ENCODE measurements around the gene RASL10B.

The RASL10B gene

GRCh38 chr17:35725802-35726126 is 5.7 kb upstream of the RASL10B start:
- peak; percentile 50 for ATAC-seq
- TF ChIP-seq ZFP3 (CRISPR knock-in tag; IDR thresholded peaks at IDR 0.05) (no peak), GLIS3 (CRISPR knock-in tag; IDR thresholded peaks at IDR 0.05) (no peak), ZNF70 (CRISPR knock-in tag; IDR thresholded peaks at IDR 0.05) (no peak)

- TF ChIP-seq ZFP30 (CRISPR knock-in tag; IDR thresholded peaks at IDR 0.05): no peak
- peak; percentile 47; the same call in 1 of the 2 replicates for TF ChIP-seq ZFP3 (CRISPR knock-in tag; IDR thresholded peaks at IDR 0.05)
- TF ChIP-seq, protein P1, sequence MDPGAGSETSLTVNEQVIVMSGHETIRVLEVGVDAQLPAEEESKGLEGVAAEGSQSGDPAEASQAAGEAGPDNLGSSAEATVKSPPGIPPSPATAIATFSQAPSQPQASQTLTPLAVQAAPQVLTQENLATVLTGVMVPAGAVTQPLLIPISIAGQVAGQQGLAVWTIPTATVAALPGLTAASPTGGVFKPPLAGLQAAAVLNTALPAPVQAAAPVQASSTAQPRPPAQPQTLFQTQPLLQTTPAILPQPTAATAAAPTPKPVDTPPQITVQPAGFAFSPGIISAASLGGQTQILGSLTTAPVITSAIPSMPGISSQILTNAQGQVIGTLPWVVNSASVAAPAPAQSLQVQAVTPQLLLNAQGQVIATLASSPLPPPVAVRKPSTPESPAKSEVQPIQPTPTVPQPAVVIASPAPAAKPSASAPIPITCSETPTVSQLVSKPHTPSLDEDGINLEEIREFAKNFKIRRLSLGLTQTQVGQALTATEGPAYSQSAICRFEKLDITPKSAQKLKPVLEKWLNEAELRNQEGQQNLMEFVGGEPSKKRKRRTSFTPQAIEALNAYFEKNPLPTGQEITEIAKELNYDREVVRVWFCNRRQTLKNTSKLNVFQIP (CRISPR knock-in tag; IDR thresholded peaks at IDR 0.05; ENCODE audit: borderline replicate concordance, low read depth): no peak
- no peak for TF ChIP-seq SNAI2 (CRISPR knock-in tag; IDR thresholded peaks at IDR 0.05)
- TF ChIP-seq TOX (CRISPR knock-in tag; IDR thresholded peaks at IDR 0.05; ENCODE audit: borderline replicate concordance): no peak
- 0 out of 2 replicates have a peak, but pooled peaks have one; percentile 47 for TF ChIP-seq CSDC2 (CRISPR knock-in tag; IDR thresholded peaks at IDR 0.05)
- TF ChIP-seq, protein P2, sequence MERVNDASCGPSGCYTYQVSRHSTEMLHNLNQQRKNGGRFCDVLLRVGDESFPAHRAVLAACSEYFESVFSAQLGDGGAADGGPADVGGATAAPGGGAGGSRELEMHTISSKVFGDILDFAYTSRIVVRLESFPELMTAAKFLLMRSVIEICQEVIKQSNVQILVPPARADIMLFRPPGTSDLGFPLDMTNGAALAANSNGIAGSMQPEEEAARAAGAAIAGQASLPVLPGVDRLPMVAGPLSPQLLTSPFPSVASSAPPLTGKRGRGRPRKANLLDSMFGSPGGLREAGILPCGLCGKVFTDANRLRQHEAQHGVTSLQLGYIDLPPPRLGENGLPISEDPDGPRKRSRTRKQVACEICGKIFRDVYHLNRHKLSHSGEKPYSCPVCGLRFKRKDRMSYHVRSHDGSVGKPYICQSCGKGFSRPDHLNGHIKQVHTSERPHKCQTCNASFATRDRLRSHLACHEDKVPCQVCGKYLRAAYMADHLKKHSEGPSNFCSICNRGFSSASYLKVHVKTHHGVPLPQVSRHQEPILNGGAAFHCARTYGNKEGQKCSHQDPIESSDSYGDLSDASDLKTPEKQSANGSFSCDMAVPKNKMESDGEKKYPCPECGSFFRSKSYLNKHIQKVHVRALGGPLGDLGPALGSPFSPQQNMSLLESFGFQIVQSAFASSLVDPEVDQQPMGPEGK (CRISPR knock-in tag; IDR thresholded peaks at IDR 0.05; ENCODE audit: borderline replicate concordance): peak; percentile 71
- no peak for TF ChIP-seq ESRRG (CRISPR knock-in tag; IDR thresholded peaks at IDR 0.05)
- peak; percentile 80 for ATAC-seq
Observed at GRCh38 chr17:35726127-35726952, 5.1 kb upstream of the RASL10B start.

GRCh38 chr17:35726953-35727460 is 4.4 kb upstream of the RASL10B start:
- no peak for ATAC-seq
- TF ChIP-seq CSDC2 (CRISPR knock-in tag; IDR thresholded peaks at IDR 0.05): 0 out of 2 replicates have a peak, but pooled peaks have one; percentile 3
- no peak for TF ChIP-seq BACH2 (CRISPR knock-in tag; IDR thresholded peaks at IDR 0.05; ENCODE audit: borderline replicate concordance)
- TF ChIP-seq TSHZ2 (CRISPR knock-in tag; IDR thresholded peaks at IDR 0.05): no peak

GRCh38 chr17:35727635-35728034 is 3.8 kb upstream of the RASL10B start:
- TF ChIP-seq ZFP30 (CRISPR knock-in tag; IDR thresholded peaks at IDR 0.05) (no peak), SNAI2 (CRISPR knock-in tag; IDR thresholded peaks at IDR 0.05) (no peak), TOX (CRISPR knock-in tag; IDR thresholded peaks at IDR 0.05; ENCODE audit: borderline replicate concordance) (no peak), ESRRG (CRISPR knock-in tag; IDR thresholded peaks at IDR 0.05) (no peak), ZNF565 (CRISPR knock-in tag; conservative IDR thresholded peaks at IDR 0.05; ENCODE audit: low read depth) (no peak), GLIS3 (CRISPR knock-in tag; IDR thresholded peaks at IDR 0.05) (no peak), ZC3H10 (CRISPR knock-in tag; IDR thresholded peaks at IDR 0.05) (no peak)
- TF ChIP-seq, protein P2 (CRISPR knock-in tag; IDR thresholded peaks at IDR 0.05; ENCODE audit: borderline replicate concordance): no peak

GRCh38 chr17:35728551-35728950 is 2.9 kb upstream of the RASL10B start:
- ATAC-seq: no peak
- TF ChIP-seq ZNF8 (CRISPR knock-in tag; IDR thresholded peaks at IDR 0.05) (no peak), ZNF70 (CRISPR knock-in tag; IDR thresholded peaks at IDR 0.05) (no peak), TSHZ2 (CRISPR knock-in tag; IDR thresholded peaks at IDR 0.05) (no peak), BACH2 (CRISPR knock-in tag; IDR thresholded peaks at IDR 0.05; ENCODE audit: borderline replicate concordance) (no peak), TOX (CRISPR knock-in tag; IDR thresholded peaks at IDR 0.05; ENCODE audit: borderline replicate concordance) (no peak), ZC3H10 (CRISPR knock-in tag; IDR thresholded peaks at IDR 0.05) (no peak), SNAI2 (CRISPR knock-in tag; IDR thresholded peaks at IDR 0.05) (no peak), PPARA (CRISPR knock-in tag; IDR thresholded peaks at IDR 0.05; ENCODE audit: borderline replicate concordance) (no peak), ARNTL (CRISPR knock-in tag; IDR thresholded peaks at IDR 0.05; ENCODE audit: borderline replicate concordance, low read depth) (no peak)
- TF ChIP-seq, protein P3, sequence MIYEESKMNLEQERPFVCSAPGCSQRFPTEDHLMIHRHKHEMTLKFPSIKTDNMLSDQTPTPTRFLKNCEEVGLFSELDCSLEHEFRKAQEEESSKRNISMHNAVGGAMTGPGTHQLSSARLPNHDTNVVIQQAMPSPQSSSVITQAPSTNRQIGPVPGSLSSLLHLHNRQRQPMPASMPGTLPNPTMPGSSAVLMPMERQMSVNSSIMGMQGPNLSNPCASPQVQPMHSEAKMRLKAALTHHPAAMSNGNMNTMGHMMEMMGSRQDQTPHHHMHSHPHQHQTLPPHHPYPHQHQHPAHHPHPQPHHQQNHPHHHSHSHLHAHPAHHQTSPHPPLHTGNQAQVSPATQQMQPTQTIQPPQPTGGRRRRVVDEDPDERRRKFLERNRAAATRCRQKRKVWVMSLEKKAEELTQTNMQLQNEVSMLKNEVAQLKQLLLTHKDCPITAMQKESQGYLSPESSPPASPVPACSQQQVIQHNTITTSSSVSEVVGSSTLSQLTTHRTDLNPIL (CRISPR knock-in tag; IDR thresholded peaks at IDR 0.05; ENCODE audit: low read depth): no peak

More at GRCh38 chr17:35727635-35728034, 3.8 kb upstream of the RASL10B start:
- ATAC-seq: no peak
